ENCODE results near the gene DSTYK.

DSTYK gene

GRCh38 chr1:205211169-205211838, at the start of gene DSTYK:
DSTYK (minus strand) TSS chr1:205211702; CDS start chr1:205211535, 167 bp downstream.
- peak; percentile 96 for DNase-seq

GRCh38 chr1:205259998-205260397, 48.5 kb upstream of the DSTYK start:
- DNase-seq = no peak

- DNase-seq = no peak
Observed at GRCh38 chr1:205259324-205259832, 47.9 kb upstream of the DSTYK start.

- DNase-seq = no peak
Observed at GRCh38 chr1:205258719-205259118, 47.2 kb upstream of the DSTYK start.

GRCh38 chr1:205258261-205258691, 46.8 kb upstream of the DSTYK start:
- DNase-seq = no peak

- DNase-seq = no peak
Observed at GRCh38 chr1:205257735-205258134, 46.2 kb upstream of the DSTYK start.

- no peak for DNase-seq
Observed at GRCh38 chr1:205256951-205257625, 45.6 kb upstream of the DSTYK start.

GRCh38 chr1:205255941-205256780, 44.7 kb upstream of the DSTYK start:
- DNase-seq = peak; percentile 90

- DNase-seq = no peak
Observed at GRCh38 chr1:205251576-205251975, 40.1 kb upstream of the DSTYK start.

GRCh38 chr1:205250699-205251098, 39.2 kb upstream of the DSTYK start:
- DNase-seq = no peak

GRCh38 chr1:205249651-205250050, 38.1 kb upstream of the DSTYK start:
- no peak for DNase-seq

- DNase-seq = no peak
Observed at GRCh38 chr1:205248793-205249601, 37.5 kb upstream of the DSTYK start.

GRCh38 chr1:205247130-205247921, 35.8 kb upstream of the DSTYK start:
- DNase-seq = peak; percentile 34

- DNase-seq = no peak
Observed at GRCh38 chr1:205246351-205247119, 35.0 kb upstream of the DSTYK start.

GRCh38 chr1:205245096-205245495, 33.6 kb upstream of the DSTYK start:
- DNase-seq = no peak

- no peak for DNase-seq
Observed at GRCh38 chr1:205244384-205244783, 32.9 kb upstream of the DSTYK start.

- DNase-seq = no peak
Observed at GRCh38 chr1:205243350-205244191, 32.1 kb upstream of the DSTYK start.

- no peak for DNase-seq
Observed at GRCh38 chr1:205241366-205242030, 30.0 kb upstream of the DSTYK start.

- no peak for DNase-seq
Observed at GRCh38 chr1:205240569-205240968, 29.1 kb upstream of the DSTYK start.
